Right forelimb (tissue), 1 donor: ENCODE data around the gene NMNAT2.
A peak's percentile ranks its signal among the peaks of the same experiment; 100 is the strongest.
"Not testable (repeated sequence)": the region's sequence is repeated elsewhere in the genome, so short reads cannot be mapped to it uniquely, and the experiment has no call there.

Experiments
- DNase-seq: peaks from one replicate; pipeline ENCODE4 v3.0.0-alpha.2; 2018

NMNAT2 gene

GRCh38 chr1:183417772-183418491 is at the start of gene NMNAT2:
TSS of gene NMNAT2 (minus strand) at chr1:183418380. CDS start at chr1:183418267, 113 bp downstream.
- peak; percentile 57 for DNase-seq

- no peak for DNase-seq
Observed at GRCh38 chr1:183467687-183468086, 49.5 kb upstream of the NMNAT2 start.

GRCh38 chr1:183466781-183467180 is 48.6 kb upstream of the NMNAT2 start:
- DNase-seq: no peak

- DNase-seq: no peak
Observed at GRCh38 chr1:183463566-183463965, 45.4 kb upstream of the NMNAT2 start.

- no peak for DNase-seq
Observed at GRCh38 chr1:183461350-183461749, 43.2 kb upstream of the NMNAT2 start.

GRCh38 chr1:183460596-183460995 is 42.4 kb upstream of the NMNAT2 start:
- no peak for DNase-seq

GRCh38 chr1:183457449-183457848 is 39.3 kb upstream of the NMNAT2 start:
- DNase-seq: no peak

- DNase-seq: no peak
Observed at GRCh38 chr1:183456826-183457225, 38.6 kb upstream of the NMNAT2 start.

- DNase-seq: no peak
Observed at GRCh38 chr1:183454377-183454776, 36.2 kb upstream of the NMNAT2 start.

- DNase-seq: no peak
Observed at GRCh38 chr1:183450093-183450492, 31.9 kb upstream of the NMNAT2 start.

GRCh38 chr1:183449223-183449770 is 31.1 kb upstream of the NMNAT2 start:
- no peak for DNase-seq

- DNase-seq: no peak
Observed at GRCh38 chr1:183444243-183444642, 26.1 kb upstream of the NMNAT2 start.

- no peak for DNase-seq
Observed at GRCh38 chr1:183443466-183443865, 25.3 kb upstream of the NMNAT2 start.

GRCh38 chr1:183443011-183443410 is 24.8 kb upstream of the NMNAT2 start:
- DNase-seq: no peak

- DNase-seq: no peak
Observed at GRCh38 chr1:183438060-183438459, 19.9 kb upstream of the NMNAT2 start.

GRCh38 chr1:183435497-183435896 is 17.3 kb upstream of the NMNAT2 start:
- no peak for DNase-seq

GRCh38 chr1:183433703-183434102 is 15.5 kb upstream of the NMNAT2 start:
- DNase-seq: no peak

GRCh38 chr1:183432548-183432875 is 14.3 kb upstream of the NMNAT2 start:
- no peak for DNase-seq

GRCh38 chr1:183431840-183432547 is 13.8 kb upstream of the NMNAT2 start:
- no peak for DNase-seq

GRCh38 chr1:183427591-183427990 is 9.4 kb upstream of the NMNAT2 start:
- not testable (repeated sequence) for DNase-seq

GRCh38 chr1:183424691-183425090 is 6.5 kb upstream of the NMNAT2 start:
- DNase-seq: no peak

- DNase-seq: no peak
Observed at GRCh38 chr1:183423541-183423940, 5.4 kb upstream of the NMNAT2 start.

- DNase-seq: no peak
Observed at GRCh38 chr1:183419399-183419798, 1.2 kb upstream of the NMNAT2 start.

- no peak for DNase-seq
Observed at GRCh38 chr1:183418696-183419095, 516 bp upstream of the NMNAT2 start.
